ENCODE data around the gene WWP2. TPM values are rescaled to one million over a fixed set of nuclear protein-coding genes. Genes with fewer than 3 reads are reported as not detected.

The WWP2 gene
- total RNA-seq, 1 experiment from 2014 or later: 40.2 TPM

DNA sequence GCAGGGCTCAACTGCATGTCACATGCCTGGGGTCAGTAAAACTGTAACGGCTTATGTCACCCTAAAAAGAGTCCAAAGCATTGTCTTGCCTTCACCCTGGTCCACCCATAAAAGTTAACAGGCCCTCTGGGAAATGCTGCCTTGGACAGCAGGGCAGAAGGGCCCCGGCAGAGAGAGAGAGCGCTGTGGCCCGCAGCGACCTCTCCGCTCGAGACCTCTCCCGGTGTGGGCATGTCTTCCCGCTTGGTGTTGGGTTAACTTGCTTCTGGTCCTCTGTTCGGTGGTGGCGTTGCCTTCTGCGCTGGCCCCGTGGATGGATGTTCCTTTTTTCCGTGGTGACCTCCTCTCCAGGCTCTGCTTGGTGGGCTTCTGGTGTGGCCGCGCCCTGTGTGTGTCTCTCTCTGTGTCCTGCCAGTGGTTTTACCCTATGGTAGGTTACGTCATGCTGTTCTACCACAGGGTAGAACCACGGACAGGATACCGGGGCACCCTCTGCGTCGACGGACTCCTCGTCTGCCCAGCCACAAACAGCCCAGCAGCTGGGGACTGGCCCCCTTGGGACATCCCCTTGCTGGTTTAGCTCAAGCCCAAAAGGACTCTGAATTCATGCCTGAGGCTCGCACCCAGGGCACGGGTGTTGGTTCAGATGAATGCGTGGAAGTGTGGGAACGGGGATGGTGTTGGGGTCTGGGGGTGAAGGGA lies 170.7 kb downstream of the WWP2 start:
- H3K4me3 Mint-ChIP-seq: no peak overlapping the region
- no peak overlapping the region for H2BK5ac ChIP-seq (ENCODE audit: insufficient read length, low read length)
- H2BK12ac ChIP-seq (ENCODE audit: insufficient read length, low read depth, low read length): no peak overlapping the region
- H4K91ac ChIP-seq (ENCODE audit: insufficient read length, low read depth, low read length): no peak overlapping the region
- DNase-seq: no peak
- H3K79me1 ChIP-seq (ENCODE audit: insufficient read depth, low read depth, low read length, poor library complexity, severe bottlenecking): no peaks in the 10 kb centered on the region
- H2BK120ac ChIP-seq (ENCODE audit: low read depth, low read length, poor library complexity, severe bottlenecking): no peak overlapping the region
- H3K14ac ChIP-seq (ENCODE audit: insufficient read depth, low read length): no peak overlapping the region
- no peaks in the 10 kb centered on the region for H3K23me2 ChIP-seq (ENCODE audit: insufficient read length, low read depth, low read length, poor library complexity, severe bottlenecking)
- no peak overlapping the region for H2BK20ac ChIP-seq (ENCODE audit: low read depth, low read length, poor library complexity, severe bottlenecking)
- no peak overlapping the region for H3K56ac ChIP-seq (ENCODE audit: insufficient read length, low read depth, low read length)
- no peak overlapping the region for H4K8ac ChIP-seq (replicated peaks; ENCODE audit: insufficient read length, low read depth, low read length)
- no peak overlapping the region for H4K5ac ChIP-seq (ENCODE audit: insufficient read length, low read depth, low read length)
- H3K4ac ChIP-seq (ENCODE audit: low read depth, low read length): no peak overlapping the region
- peaks cover 6 to 15% of the 10 kb centered on the region in 2 experiments; a peak in 3 of 4 replicates for H3K4me1 Mint-ChIP-seq
- H3K27me3 Mint-ChIP-seq (ENCODE audit: low read depth): no peaks in the 10 kb centered on the region; the same call in 1 of the 2 replicates
- H3K27me3 ChIP-seq (ENCODE audit: insufficient read depth, low read length): no peaks in the 10 kb centered on the region
- H3K18ac ChIP-seq (ENCODE audit: insufficient read length, low read depth, low read length): no peak overlapping the region
- no peaks in the 10 kb centered on the region for H4K20me1 ChIP-seq (ENCODE audit: control insufficient read depth, insufficient read depth, insufficient read length)
- H3K79me2 ChIP-seq (ENCODE audit: insufficient read depth, low read length): no peaks in the 10 kb centered on the region
- H3K9me3 ChIP-seq (ENCODE audit: control insufficient read depth, low read depth, low read length): no peaks in the 10 kb centered on the region
- WGBS (ENCODE audit: extremely low coverage, insufficient read length, low lambda C conversion rate): no CpG with 5 or more reads among the region's 27 CpGs
- H3K4me1 ChIP-seq (ENCODE audit: insufficient read depth, low read length): no peaks in the 10 kb centered on the region
- H3K23ac ChIP-seq (ENCODE audit: insufficient read length, low read depth, low read length): no peak overlapping the region
- no peak overlapping the region for H2AK5ac ChIP-seq (ENCODE audit: insufficient read length, low read length)
- H3K27ac Mint-ChIP-seq: peak overlapping the region in 1 of 3 experiments; percentile 57; a peak in 2 of 7 replicates
- H2BK15ac ChIP-seq (ENCODE audit: low read depth, low read length): no peak overlapping the region
- no peak overlapping the region for H3K4me2 ChIP-seq (ENCODE audit: insufficient read depth, insufficient read length, low read length)
- H2AFZ ChIP-seq (ENCODE audit: low read length): no peak overlapping the region
- peaks cover 15 to 58% (median 26%) of the 10 kb centered on the region in 3 experiments; a peak in 6 of 7 replicates for H3K36me3 Mint-ChIP-seq (ENCODE audit: insufficient read depth in 1 of 3, low read depth in 3 of 3)
- no peak overlapping the region for H3K27ac ChIP-seq (ENCODE audit: insufficient read length, low read depth, low read length)
- no peaks in the 10 kb centered on the region for H3K9me3 Mint-ChIP-seq
- no peak overlapping the region for H3K9ac ChIP-seq (ENCODE audit: extremely low read depth, insufficient read length, low read length)
- TF ChIP-seq, protein P1, sequence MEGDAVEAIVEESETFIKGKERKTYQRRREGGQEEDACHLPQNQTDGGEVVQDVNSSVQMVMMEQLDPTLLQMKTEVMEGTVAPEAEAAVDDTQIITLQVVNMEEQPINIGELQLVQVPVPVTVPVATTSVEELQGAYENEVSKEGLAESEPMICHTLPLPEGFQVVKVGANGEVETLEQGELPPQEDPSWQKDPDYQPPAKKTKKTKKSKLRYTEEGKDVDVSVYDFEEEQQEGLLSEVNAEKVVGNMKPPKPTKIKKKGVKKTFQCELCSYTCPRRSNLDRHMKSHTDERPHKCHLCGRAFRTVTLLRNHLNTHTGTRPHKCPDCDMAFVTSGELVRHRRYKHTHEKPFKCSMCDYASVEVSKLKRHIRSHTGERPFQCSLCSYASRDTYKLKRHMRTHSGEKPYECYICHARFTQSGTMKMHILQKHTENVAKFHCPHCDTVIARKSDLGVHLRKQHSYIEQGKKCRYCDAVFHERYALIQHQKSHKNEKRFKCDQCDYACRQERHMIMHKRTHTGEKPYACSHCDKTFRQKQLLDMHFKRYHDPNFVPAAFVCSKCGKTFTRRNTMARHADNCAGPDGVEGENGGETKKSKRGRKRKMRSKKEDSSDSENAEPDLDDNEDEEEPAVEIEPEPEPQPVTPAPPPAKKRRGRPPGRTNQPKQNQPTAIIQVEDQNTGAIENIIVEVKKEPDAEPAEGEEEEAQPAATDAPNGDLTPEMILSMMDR (conservative IDR thresholded peaks at IDR 0.05): no peak
- no peak overlapping the region for H3T11ph ChIP-seq (ENCODE audit: low read length)

All from H9 (cell line).